SU-DHL-6 (cell line): ENCODE data around the gene CAMK2D.

Experiments used
- EZH2phosphoT487 ChIP-seq: fragments of 200-600 bp; sonication (generic), shearing (Covaris generic); conservative IDR thresholded peaks from 2 replicates; pipeline ENCODE4 v1.6.1; 2018; ENCODE audit warnings: mild to moderate bottlenecking, antibody characterized with exemption, low read length, moderate library complexity, mixed read lengths
- TF ChIP-seq, protein P1 (sequence below): fragments of 200-600 bp; sonication (generic); IDR thresholded peaks from one replicate; pipeline ENCODE4 v1.5.1; 2017; ENCODE audit warnings: antibody characterized with exemption, mild to moderate bottlenecking, low read length, moderate library complexity; ENCODE audit not compliant: insufficient read depth, poor library complexity, severe bottlenecking

DNA sequence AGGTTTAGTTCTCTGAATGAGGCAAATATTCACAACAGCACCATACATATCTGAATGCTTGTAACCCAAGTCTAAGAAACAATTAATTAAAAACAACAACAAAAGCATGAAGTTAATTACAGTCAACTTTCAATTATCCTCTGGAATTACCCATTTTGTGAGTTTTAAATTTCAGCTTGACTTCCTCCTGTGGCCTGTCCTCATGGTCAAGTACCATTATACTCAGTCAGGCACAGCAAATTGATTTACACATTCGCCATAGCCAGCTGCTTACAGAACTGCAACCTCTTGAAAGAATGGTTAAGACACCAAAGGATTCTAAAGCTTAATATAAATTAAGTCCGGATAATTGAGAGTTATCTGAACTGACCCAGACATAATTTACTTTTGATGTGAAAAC is 306.5 kb downstream of the CAMK2D start:
- TF ChIP-seq, protein P1, sequence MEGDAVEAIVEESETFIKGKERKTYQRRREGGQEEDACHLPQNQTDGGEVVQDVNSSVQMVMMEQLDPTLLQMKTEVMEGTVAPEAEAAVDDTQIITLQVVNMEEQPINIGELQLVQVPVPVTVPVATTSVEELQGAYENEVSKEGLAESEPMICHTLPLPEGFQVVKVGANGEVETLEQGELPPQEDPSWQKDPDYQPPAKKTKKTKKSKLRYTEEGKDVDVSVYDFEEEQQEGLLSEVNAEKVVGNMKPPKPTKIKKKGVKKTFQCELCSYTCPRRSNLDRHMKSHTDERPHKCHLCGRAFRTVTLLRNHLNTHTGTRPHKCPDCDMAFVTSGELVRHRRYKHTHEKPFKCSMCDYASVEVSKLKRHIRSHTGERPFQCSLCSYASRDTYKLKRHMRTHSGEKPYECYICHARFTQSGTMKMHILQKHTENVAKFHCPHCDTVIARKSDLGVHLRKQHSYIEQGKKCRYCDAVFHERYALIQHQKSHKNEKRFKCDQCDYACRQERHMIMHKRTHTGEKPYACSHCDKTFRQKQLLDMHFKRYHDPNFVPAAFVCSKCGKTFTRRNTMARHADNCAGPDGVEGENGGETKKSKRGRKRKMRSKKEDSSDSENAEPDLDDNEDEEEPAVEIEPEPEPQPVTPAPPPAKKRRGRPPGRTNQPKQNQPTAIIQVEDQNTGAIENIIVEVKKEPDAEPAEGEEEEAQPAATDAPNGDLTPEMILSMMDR = no peak
- no peak for TF ChIP-seq EZH2phosphoT487
